ENCODE data around the gene PRKD2.
A peak's percentile ranks its signal among the peaks of the same experiment; 100 is the strongest.

PRKD2 gene

GRCh38 chr19:46697204-46697960 lies 19.5 kb downstream of the PRKD2 start (continued):
- no peak for TF ChIP-seq ATF2 (tag by site-specific recombination; IDR thresholded peaks at IDR 0.05; ENCODE audit: low read depth)
- no peak for TF ChIP-seq HOXC10 (CRISPR knock-in tag; IDR thresholded peaks at IDR 0.05)
- peak; percentile 50; the same call in 1 of the 2 replicates for TF ChIP-seq PATZ1 (tag by site-specific recombination; IDR thresholded peaks at IDR 0.05)
- peak; percentile 17; the same call in 1 of the 2 replicates for TF ChIP-seq KLF17 (tag by site-specific recombination; IDR thresholded peaks at IDR 0.05)
- TF ChIP-seq ZNF426 (tag by site-specific recombination; IDR thresholded peaks at IDR 0.05), result no peak
- TF ChIP-seq KLF1 (tag by site-specific recombination; IDR thresholded peaks at IDR 0.05), result peak; percentile 98
- TF ChIP-seq ZNF23 (tag by site-specific recombination; IDR thresholded peaks at IDR 0.05; ENCODE audit: borderline replicate concordance), result no peak
- no peak for TF ChIP-seq GLI4 (tag by site-specific recombination; IDR thresholded peaks at IDR 0.05)
- TF ChIP-seq ZSCAN30 (tag by site-specific recombination; IDR thresholded peaks at IDR 0.05), result no peak
- TF ChIP-seq ZBTB49 (tag by site-specific recombination; IDR thresholded peaks at IDR 0.05; ENCODE audit: low read depth), result no peak
- TF ChIP-seq KLF7 (tag by site-specific recombination; IDR thresholded peaks at IDR 0.05; ENCODE audit: borderline replicate concordance), result 0 out of 2 replicates have a peak, but pooled peaks have one; percentile 9
- no peak for TF ChIP-seq ZNF449 (tag by site-specific recombination; IDR thresholded peaks at IDR 0.05)
- no peak for TF ChIP-seq BCL6B (tag by site-specific recombination; IDR thresholded peaks at IDR 0.05)
- no peak for TF ChIP-seq ZNF571 (tag by site-specific recombination; IDR thresholded peaks at IDR 0.05)
- no peak for TF ChIP-seq ZNF692 (tag by site-specific recombination; IDR thresholded peaks at IDR 0.05)
- no peak for TF ChIP-seq ZNF544 (tag by site-specific recombination; IDR thresholded peaks at IDR 0.05)
- TF ChIP-seq ZBTB7A (tag by site-specific recombination; IDR thresholded peaks at IDR 0.05; ENCODE audit: low read depth), result no peak
- TF ChIP-seq RBAK (tag by site-specific recombination; IDR thresholded peaks at IDR 0.05), result no peak
- no peak for TF ChIP-seq ZNF274 (IDR thresholded peaks at IDR 0.05; ENCODE audit: low read length)
- no peak for TF ChIP-seq ZNF274 (tag by site-specific recombination; IDR thresholded peaks at IDR 0.05; ENCODE audit: borderline replicate concordance)
- no peak for TF ChIP-seq PRDM6 (tag by site-specific recombination; IDR thresholded peaks at IDR 0.05)
- no peak for TF ChIP-seq ZSCAN5A (tag by site-specific recombination; IDR thresholded peaks at IDR 0.05)
